GM21367 (cell line): ENCODE measurements around the gene TGM6.
"Not testable (repeated sequence)": the region's sequence is repeated elsewhere in the genome, so short reads cannot be mapped to it uniquely, and the experiment has no call there.

Source experiments
- ATAC-seq: cut with Tn5 transposase; IDR thresholded peaks from one replicate; pipeline ENCODE4 v1.9.1; 2021; ENCODE audit not compliant: unreplicated experiment

Gene TGM6

GRCh38 chr20:2397595-2398145, 17.0 kb downstream of the TGM6 start:
- no peak for ATAC-seq

- no peak for ATAC-seq
These were observed 17.7 kb downstream of the TGM6 start for GRCh38 chr20:2398449-2398848.

DNA sequence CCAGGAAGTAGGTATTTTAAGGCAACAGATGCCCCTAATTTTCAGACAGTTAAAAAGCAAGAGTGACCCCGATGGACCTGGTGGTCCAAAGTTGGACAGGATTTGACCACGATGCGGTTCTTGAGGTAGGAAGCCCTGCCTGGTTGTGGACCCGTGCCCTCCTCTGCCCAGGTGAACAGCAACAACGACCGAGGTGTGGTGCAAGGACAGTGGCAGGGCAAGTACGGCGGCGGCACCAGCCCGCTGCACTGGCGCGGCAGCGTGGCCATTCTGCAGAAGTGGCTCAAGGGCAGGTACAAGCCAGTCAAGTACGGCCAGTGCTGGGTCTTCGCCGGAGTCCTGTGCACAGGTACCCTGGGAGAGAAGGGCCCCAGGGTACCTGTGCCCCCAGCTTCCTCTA, 18.7 kb downstream of the TGM6 start:
- ATAC-seq, result no peak

GRCh38 chr20:2400290-2400689, 19.6 kb downstream of the TGM6 start:
- ATAC-seq, result no peak

DNA sequence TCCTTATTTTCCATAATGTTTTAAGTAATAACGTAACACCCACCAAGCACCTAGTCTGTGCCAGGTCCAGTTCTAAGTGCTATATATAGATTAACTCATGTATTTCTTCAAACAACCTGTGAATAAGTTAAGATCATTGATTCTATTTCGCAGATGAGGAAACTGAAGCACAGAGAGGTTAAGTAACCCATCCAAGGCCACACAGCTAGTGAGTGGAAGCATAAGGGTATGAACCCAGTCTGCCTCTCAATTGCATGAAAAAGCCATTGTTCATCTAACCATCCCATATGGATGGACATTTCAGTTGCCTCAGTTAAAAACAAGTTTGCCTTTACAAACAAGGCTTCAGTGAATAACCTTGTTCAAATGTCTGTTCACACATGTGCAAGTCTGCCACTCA, 20.8 kb downstream of the TGM6 start:
- ATAC-seq, result no peak

DNA sequence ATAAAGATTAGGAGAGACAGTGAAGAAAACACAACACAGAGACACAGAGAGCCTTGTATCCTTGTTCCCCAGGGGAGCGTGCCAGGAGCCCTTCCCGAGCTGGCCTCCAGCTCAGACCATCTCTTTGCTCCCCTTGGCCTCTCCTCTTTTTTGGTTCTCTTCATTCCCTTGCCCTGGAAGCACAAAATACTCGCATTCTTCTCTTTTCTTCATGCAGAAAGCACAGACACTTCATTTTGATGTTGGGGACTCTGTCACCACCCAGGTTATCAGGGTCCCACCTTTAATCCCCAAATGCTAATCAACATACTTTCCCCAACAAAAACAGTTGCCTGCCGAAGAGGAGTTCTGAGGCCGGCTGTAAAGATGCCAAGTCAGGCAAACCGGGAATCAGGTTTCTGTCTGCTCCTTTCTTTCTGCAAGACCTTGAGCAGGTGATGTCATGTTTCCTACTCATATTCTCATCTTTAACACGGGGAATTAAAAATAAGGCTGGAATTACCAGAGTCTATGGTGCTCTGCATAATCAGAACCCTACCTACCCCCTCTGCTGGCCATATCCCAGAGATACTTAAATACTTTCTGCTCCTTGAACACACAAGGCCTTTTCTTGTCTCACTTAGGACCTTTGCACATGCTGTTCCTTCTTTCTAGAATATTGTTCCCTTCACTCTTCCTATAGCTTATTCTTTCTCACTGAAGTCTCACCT, 21.7 kb downstream of the TGM6 start:
- ATAC-seq, result no peak

GRCh38 chr20:2403291-2404052, 22.8 kb downstream of the TGM6 start:
- no peak for ATAC-seq

DNA sequence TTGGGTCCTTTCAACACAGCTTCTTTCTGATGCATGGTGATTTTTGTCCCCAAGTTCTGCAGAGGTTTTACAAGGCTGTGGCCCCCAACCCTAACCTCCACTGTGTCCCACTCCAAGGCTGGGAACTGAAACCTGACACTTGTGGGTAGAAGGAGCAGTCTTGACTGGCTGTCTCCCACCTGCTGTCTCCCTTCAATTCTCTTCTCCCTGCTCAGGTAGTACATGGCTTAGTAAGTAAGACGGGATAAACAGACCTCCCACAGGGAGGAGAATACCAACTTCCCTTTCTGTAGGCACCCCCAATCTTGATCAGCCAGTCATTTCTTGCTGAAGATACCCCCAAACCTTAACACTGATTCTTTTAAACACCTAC, 25.0 kb downstream of the TGM6 start:
- ATAC-seq, result no peak

DNA sequence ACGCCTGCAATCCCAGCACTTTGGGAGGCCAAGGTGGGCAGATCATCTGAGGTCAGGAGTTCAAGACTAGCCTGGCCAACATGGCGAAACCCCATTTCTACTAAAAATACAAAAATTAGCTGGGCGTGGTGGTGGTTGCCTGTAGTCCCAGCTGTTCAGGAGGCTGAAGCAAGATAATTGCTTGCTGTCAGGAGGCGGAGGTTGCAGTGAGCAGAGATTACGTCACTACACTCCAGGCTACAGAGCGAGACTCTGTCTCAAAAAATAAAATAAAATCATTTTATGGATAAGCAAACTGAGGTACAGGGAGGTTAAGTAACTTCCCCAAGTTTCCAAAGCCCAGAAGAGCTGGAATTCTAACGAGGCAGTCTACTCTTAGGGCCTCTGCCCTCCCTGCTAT, 26.7 kb downstream of the TGM6 start:
- ATAC-seq, result not testable (repeated sequence)

DNA sequence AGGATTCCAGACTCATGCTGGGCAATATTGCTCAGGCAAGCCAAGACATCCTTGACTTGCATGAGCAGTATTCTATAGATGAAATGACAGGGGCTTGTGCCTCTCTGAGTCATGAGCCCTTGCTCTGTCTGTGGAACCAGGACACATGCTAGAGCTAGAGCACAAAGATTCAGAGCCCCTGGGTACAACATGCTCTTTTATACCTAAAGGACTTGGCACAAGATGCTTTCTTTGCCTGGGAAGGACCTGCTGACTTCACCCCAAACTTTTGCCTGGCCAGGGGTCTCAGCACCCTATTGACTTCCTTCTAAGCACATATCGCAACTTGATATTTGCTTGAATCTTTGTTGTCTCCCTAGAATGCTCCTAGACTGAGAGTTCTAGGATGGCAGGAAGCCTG, 27.4 kb downstream of the TGM6 start:
- ATAC-seq, result no peak

DNA sequence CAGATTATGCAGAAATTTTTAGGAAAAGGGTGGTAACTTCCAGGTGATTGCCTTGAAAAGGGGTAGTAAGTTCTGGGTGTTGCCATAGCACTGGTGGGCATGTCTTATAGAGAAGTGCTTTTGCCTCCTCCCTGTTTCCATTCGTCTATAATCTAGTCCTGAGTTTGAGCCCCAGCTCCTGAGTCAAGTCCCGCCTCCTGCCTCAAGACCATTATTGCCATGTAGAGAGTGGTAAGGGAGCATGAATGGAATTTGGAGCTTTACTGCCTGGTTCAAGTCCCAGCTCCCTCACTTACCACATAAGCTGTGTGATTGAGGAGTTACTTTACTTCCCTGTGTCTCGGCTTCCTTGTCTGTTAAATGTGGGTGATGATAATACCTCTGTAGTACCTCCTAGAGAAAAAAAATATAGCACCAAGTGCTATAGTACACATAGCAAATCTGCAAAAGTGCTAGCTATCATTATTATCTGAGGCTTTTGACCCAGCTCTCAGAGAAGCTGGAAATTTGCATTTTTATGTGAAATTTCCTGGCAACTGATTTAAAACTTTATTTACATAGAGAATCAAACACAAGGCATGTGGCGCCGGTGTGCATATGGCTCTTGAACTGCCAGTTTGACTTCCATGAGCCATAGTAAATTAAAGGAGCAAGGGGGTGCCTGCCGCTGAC, 36.0 kb downstream of the TGM6 start:
- no peak for ATAC-seq

DNA sequence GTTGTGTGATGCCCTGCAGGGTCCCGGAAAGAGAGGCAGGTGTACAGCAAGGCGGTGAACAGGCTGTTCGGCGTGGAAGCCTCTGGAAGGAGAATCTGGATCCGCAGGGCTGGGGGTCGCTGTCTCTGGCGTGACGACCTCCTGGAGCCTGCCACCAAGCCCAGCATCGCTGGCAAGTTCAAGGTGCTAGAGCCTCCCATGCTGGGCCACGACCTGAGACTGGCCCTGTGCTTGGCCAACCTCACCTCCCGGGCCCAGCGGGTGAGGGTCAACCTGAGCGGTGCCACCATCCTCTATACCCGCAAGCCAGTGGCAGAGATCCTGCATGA, 36.5 kb downstream of the TGM6 start:
- no peak for ATAC-seq

DNA sequence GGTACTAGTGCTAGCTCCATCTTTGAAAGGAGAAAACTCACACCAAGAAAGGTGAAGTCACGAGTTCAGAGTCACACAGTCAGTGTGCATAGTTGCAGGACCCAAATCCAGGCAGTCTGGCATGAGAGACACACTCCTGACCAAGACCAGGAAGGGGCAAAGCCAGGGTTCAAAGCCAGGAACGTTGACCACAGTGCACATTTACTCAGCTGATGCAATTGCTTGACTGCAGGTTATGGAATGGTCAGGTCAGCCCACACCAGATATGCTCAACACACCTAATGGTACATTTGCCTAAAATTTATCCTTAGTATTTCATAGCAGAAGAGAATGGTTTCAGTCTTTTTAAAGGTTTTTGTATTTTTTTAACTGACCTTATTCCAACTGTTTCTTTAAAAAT, 37.7 kb downstream of the TGM6 start:
- no peak for ATAC-seq

GRCh38 chr20:2420510-2420909, 39.8 kb downstream of the TGM6 start:
- no peak for ATAC-seq

DNA sequence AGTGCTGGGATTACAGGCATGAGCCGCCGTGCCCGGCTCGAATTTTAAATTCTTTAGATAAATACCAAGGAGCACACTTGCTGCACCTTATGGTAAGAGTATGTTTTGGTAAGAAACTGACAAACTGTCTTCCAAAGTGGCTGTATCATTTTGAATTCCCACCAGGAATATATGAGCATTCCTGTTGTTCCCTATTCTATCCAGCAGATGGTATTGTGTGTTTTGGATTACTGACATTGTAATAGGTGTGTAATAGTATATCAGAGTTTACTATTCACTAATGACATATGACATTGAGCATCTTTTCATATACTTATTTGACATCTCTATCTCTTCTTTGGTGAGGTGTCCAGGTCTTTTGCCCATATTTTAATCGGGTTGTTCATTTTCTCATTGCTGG, 40.5 kb downstream of the TGM6 start:
- ATAC-seq, result no peak

GRCh38 chr20:2429051-2429450, 48.4 kb downstream of the TGM6 start:
- ATAC-seq, result no peak

- ATAC-seq, result no peak
These were observed 49.8 kb downstream of the TGM6 start for GRCh38 chr20:2430538-2430937.

DNA sequence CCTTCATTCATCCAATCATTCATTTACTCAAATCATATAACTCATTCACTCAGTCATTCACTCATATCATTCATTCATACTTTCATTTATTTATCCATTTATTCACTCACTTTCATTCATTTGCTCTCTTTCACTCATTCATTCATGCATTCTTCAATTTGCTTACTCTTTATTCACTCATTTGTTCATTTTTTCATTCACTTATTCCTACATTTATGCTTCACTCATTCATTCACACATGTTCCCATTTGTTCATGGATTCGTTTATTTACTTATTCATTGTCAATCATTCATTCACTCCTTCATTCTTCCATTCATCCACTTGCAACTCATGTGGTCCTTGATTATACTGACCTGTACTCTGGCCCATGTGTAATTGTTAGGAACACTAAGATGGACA, 50.5 kb downstream of the TGM6 start:
- no peak for ATAC-seq

GRCh38 chr20:2446845-2447244, 66.1 kb downstream of the TGM6 start:
- no peak for ATAC-seq

GRCh38 chr20:2449386-2449785, 68.7 kb downstream of the TGM6 start:
- no peak for ATAC-seq

DNA sequence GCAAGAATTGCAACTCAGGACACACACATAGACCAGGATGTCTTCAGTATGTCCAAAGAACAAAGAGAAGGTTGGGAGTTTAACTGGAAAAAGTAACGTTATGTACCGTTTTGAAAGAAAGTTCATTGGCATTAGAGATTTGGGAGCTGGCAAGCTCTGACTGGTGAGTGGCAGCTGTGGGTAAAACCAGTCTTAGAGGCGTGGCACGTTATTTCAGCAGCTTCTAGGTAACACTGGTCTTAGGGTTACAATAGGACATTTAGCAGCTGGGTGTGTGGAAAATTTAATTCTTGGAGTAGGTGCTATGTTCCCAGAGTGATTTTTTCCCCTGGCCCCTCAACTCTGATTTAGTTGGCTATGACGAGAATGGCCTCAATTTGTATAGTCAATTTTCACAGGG, 70.7 kb downstream of the TGM6 start:
- ATAC-seq, result no peak
